Eye (tissue), 1 donor: ENCODE results near the gene ACTL6A.
"Not testable (repeated sequence)": the region's sequence is repeated elsewhere in the genome, so short reads cannot be mapped to it uniquely, and the experiment has no call there.

Experiments used
- DNase-seq: peaks from one replicate; pipeline ENCODE4 v3.0.0-alpha.2; 2015

Gene ACTL6A

GRCh38 chr3:179562591-179563270 is at the start of gene ACTL6A:
ACTL6A (plus strand) TSS chr3:179562926; CDS start chr3:179563093, 167 bp downstream.
- peak; percentile 100 for DNase-seq

- no peak for DNase-seq
Observed at GRCh38 chr3:179513862-179514261, 48.9 kb upstream of the ACTL6A start.

GRCh38 chr3:179516461-179517251 is 46.1 kb upstream of the ACTL6A start:
- not testable (repeated sequence) for DNase-seq

- DNase-seq, result no peak
Observed at GRCh38 chr3:179526482-179526881, 36.2 kb upstream of the ACTL6A start.

GRCh38 chr3:179526989-179527391 is 35.7 kb upstream of the ACTL6A start:
- peak; percentile 88 for DNase-seq

GRCh38 chr3:179528772-179529171 is 34.0 kb upstream of the ACTL6A start:
- no peak for DNase-seq

GRCh38 chr3:179531576-179531975 is 31.1 kb upstream of the ACTL6A start:
- peak; percentile 43 for DNase-seq

GRCh38 chr3:179533274-179533673 is 29.5 kb upstream of the ACTL6A start:
- no peak for DNase-seq

GRCh38 chr3:179536256-179536655 is 26.5 kb upstream of the ACTL6A start:
- no peak for DNase-seq

- no peak for DNase-seq
Observed at GRCh38 chr3:179541094-179541493, 21.6 kb upstream of the ACTL6A start.

GRCh38 chr3:179541596-179541995 is 21.1 kb upstream of the ACTL6A start:
- DNase-seq, result no peak

GRCh38 chr3:179542375-179542774 is 20.4 kb upstream of the ACTL6A start:
- DNase-seq, result no peak

GRCh38 chr3:179544981-179545645 is 17.6 kb upstream of the ACTL6A start:
- no peak for DNase-seq

GRCh38 chr3:179546814-179547241 is 15.9 kb upstream of the ACTL6A start:
- no peak for DNase-seq

GRCh38 chr3:179551349-179552105 is 11.2 kb upstream of the ACTL6A start:
- no peak for DNase-seq

GRCh38 chr3:179558742-179559364 is 3.9 kb upstream of the ACTL6A start:
- peak; percentile 82 for DNase-seq

- no peak for DNase-seq
Observed at GRCh38 chr3:179560791-179561190, 1.9 kb upstream of the ACTL6A start.

GRCh38 chr3:179563271-179563783 is 601 bp downstream of the ACTL6A start:
- peak; percentile 85 for DNase-seq

- DNase-seq, result no peak
Observed at GRCh38 chr3:179565496-179565895, 2.8 kb downstream of the ACTL6A start.

- no peak for DNase-seq
Observed at GRCh38 chr3:179580992-179581391, 18.3 kb downstream of the ACTL6A start.

- no peak for DNase-seq
Observed at GRCh38 chr3:179589143-179589542, 26.4 kb downstream of the ACTL6A start.

- DNase-seq, result no peak
Observed at GRCh38 chr3:179590669-179591068, 27.9 kb downstream of the ACTL6A start.
